ENCODE data around the gene MBD6.

DNA sequence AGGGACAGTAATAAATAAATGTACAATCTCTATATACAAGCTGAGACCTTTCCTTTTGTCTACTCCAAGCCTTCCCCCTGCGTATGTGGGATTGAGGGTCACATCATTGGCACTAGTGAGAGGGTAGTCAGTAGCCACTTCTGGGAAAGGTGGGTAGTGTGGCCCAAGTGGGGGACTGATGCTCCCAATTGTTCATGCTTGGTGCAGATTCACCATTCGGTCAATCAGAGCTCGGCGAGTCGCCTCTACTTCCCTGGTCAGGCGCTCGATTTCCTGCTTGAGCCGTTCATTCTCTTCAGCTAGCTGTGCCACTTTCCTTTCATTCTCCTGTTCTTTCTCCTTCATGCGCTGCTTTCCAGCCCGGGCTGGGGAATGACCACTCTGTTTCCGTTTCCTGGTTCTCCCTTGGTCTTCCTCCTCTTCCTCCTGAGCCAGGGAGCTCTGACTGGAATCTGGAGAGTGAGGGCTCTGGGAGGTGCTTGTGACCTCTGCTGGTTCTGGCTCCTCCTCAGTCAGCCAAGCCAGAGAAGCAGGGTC lies 5.9 kb upstream of the MBD6 start:
- TF ChIP-seq, protein P1, sequence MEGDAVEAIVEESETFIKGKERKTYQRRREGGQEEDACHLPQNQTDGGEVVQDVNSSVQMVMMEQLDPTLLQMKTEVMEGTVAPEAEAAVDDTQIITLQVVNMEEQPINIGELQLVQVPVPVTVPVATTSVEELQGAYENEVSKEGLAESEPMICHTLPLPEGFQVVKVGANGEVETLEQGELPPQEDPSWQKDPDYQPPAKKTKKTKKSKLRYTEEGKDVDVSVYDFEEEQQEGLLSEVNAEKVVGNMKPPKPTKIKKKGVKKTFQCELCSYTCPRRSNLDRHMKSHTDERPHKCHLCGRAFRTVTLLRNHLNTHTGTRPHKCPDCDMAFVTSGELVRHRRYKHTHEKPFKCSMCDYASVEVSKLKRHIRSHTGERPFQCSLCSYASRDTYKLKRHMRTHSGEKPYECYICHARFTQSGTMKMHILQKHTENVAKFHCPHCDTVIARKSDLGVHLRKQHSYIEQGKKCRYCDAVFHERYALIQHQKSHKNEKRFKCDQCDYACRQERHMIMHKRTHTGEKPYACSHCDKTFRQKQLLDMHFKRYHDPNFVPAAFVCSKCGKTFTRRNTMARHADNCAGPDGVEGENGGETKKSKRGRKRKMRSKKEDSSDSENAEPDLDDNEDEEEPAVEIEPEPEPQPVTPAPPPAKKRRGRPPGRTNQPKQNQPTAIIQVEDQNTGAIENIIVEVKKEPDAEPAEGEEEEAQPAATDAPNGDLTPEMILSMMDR (conservative IDR thresholded peaks at IDR 0.05; ENCODE audit: low read depth, low read length) = no peak
- TF ChIP-seq EZH2 (IDR thresholded peaks at IDR 0.05; ENCODE audit: borderline replicate concordance, low read depth, low read length, poor library complexity, severe bottlenecking) = no peak

All from A673 (cell line).